ENCODE results near the gene GID4. TPM values are rescaled to one million over a fixed set of nuclear protein-coding genes. Genes with fewer than 3 reads are reported as not detected.

Gene GID4
- total and polyA plus RNA-seq, 2 of the 4 experiments (the other 2 are of a cell fraction): 3.9 to 5.6 TPM

- Histone ChIP-seq H3K9ac (ENCODE audit: low read depth, low read length) (no peak overlapping the region), H4K20me1 (ENCODE audit: insufficient read depth, low read length) (no peaks in the 10 kb centered on the region), H3K9me3 (ENCODE audit: control insufficient read depth, insufficient read depth, low read length) (0 out of 2 replicates have a peak, but pooled peaks cover 2% of the 10 kb centered on the region), H2BK5ac (ENCODE audit: low read depth, low read length, poor library complexity, severe bottlenecking) (no peak overlapping the region), H3K4me1 (ENCODE audit: control insufficient read depth, insufficient read depth, low read length) (peaks cover 4% of the 10 kb centered on the region; the same call in 1 of the 2 replicates), H3K4ac (ENCODE audit: low read depth, low read length) (no peak overlapping the region), H2BK15ac (ENCODE audit: low read depth, low read length) (no peak overlapping the region), H2AK9ac (replicated peaks; ENCODE audit: low read depth, low read length, poor library complexity) (no peak overlapping the region), H2AFZ (replicated peaks; ENCODE audit: low read length, poor library complexity) (no peak overlapping the region), H2BK20ac (ENCODE audit: low read depth, low read length) (no peak overlapping the region), H3K18ac (ENCODE audit: low read depth, low read length) (no peak overlapping the region), H3K4me2 (ENCODE audit: low read depth, low read length) (no peak overlapping the region), H4K91ac (ENCODE audit: insufficient read depth, low read depth, low read length) (no peak overlapping the region), H2AK5ac (ENCODE audit: low read depth, low read length) (no peak overlapping the region), H3K27ac (ENCODE audit: insufficient read depth, low read length) (no peak overlapping the region), H3K14ac (replicated peaks; ENCODE audit: low read depth, low read length) (no peak overlapping the region), H3K4me3 (ENCODE audit: insufficient read depth, low read depth, low read length) (no peak overlapping the region), H3K36me3 (ENCODE audit: control insufficient read depth, insufficient read depth, low read length) (no peaks in the 10 kb centered on the region), H2BK120ac (ENCODE audit: low read depth, low read length) (no peak overlapping the region), H4K5ac (ENCODE audit: low read depth, low read length) (no peak overlapping the region), H3K23ac (ENCODE audit: low read depth, low read length) (no peak overlapping the region), H4K8ac (ENCODE audit: low read depth in 2 of 2, low read length in 2 of 2) (no peak overlapping the region), H3K56ac (ENCODE audit: extremely low read depth, insufficient read depth, low read length) (no peak overlapping the region), H3K79me1 (ENCODE audit: low read depth in 1 of 2, low read length in 2 of 2) (no peaks in the 10 kb centered on the region), H3K27me3 (ENCODE audit: control insufficient read depth, insufficient read depth, low read length) (peaks cover 18% of the 10 kb centered on the region), H3K9me1 (ENCODE audit: insufficient read depth, low read length) (no peaks in the 10 kb centered on the region)
- TF ChIP-seq ELK1 (IDR thresholded peaks at IDR 0.05; ENCODE audit: borderline replicate concordance, low read depth, low read length): no peak
- no peak for TF ChIP-seq POLR2A (IDR thresholded peaks at IDR 0.05; ENCODE audit: low read depth, low read length)
- TF ChIP-seq RCOR1 (IDR thresholded peaks at IDR 0.05; ENCODE audit: insufficient replicate concordance, low read length): no peak
- TF ChIP-seq USF2 (IDR thresholded peaks at IDR 0.05; ENCODE audit: low read depth, low read length): no peak
- TF ChIP-seq BHLHE40 (IDR thresholded peaks at IDR 0.05; ENCODE audit: low read depth, low read length): no peak
- TF ChIP-seq MAZ (IDR thresholded peaks at IDR 0.05; ENCODE audit: borderline replicate concordance, low read depth, low read length): no peak
- ChIA-PET CTCF (no interaction called here), POLR2A (ENCODE audit: unreplicated experiment) (no interaction called here)
- intact Hi-C loops (cut with micrococcal nuclease): no loop called here
- no TSS peak for BruUV-seq (replicated peaks)
- WGBS, 2 experiments (ENCODE audit: extremely low coverage in 2 of 2, insufficient read length in 1 of 2): no CpG with 5 or more reads among the region's 4 CpGs
- ATAC-seq (ENCODE audit: low read depth): no peak
- no peak for DNase-seq
- dilution Hi-C loops (cut with HindIII; ENCODE audit: low sequenced_read_pairs, unreplicated experiment): no loop called here
- in situ Hi-C loops (cut with MboI; ENCODE audit: low sequenced_read_pairs): no loop called here
These were observed 40.3 kb downstream of the GID4 start for GRCh38 chr17:18079543-18079942.

Measured in IMR-90 (cell line).